H1 (cell line): ENCODE results near the gene NPTX1. TPM values are rescaled to one million over a fixed set of nuclear protein-coding genes. Genes with fewer than 3 reads are reported as not detected.

Experiments
- ASH2L ChIP-seq: fragments of 200-600, 300-600 bp; sonication (generic); IDR thresholded peaks from one replicate; pipeline ENCODE4 v1.7.1; 2017; ENCODE audit warnings: low read length
- FOSL1 ChIP-seq: IDR thresholded peaks from 2 replicates; pipeline ENCODE4 v1.6.1; 2011; ENCODE audit warnings: mild to moderate bottlenecking, low read depth, low read length, moderate library complexity; ENCODE audit not compliant: insufficient read depth
- KDM4A ChIP-seq: IDR thresholded peaks from one replicate; pipeline ENCODE4 v1.7.1; 2012; ENCODE audit warnings: low read depth, mild to moderate bottlenecking, moderate library complexity, low read length, inconsistent platforms; ENCODE audit not compliant: severe bottlenecking
- MAFK ChIP-seq: IDR thresholded peaks from 2 replicates; pipeline ENCODE4 v1.6.1; 2012; ENCODE audit warnings: low read depth, mild to moderate bottlenecking, improper control_type of control experiment, low read length
- NRF1 ChIP-seq: IDR thresholded peaks from 2 replicates; pipeline ENCODE4 v1.6.1; 2011; ENCODE audit warnings: mild to moderate bottlenecking, low read depth, low read length, improper control_type of control experiment
- ZNF274 ChIP-seq: IDR thresholded peaks from 2 replicates; pipeline ENCODE4 v1.7.0; 2012; ENCODE audit warnings: low read length, borderline replicate concordance; ENCODE audit errors: extremely low read depth
- polyA plus RNA-seq, 7 experiments: library from polyadenylated mRNA; depleted of rRNA in 3 of 7; stranded (reverse) in 5 of 7; unstranded in 2 of 7; fragments of >200 nt in 5 of 7; fragments of 200-250 nt in 2 of 7; gene quantifications; 1 replicate in 5 of 7; 2 replicates in 1 of 7; 4 replicates in 1 of 7; pipeline versions ENCODE4 v1.2.1 to v1.2.3, GENCODE V29; 2011 to 2013; ENCODE audit warnings: missing spikeins in 2 of 7, mixed read lengths in 2 of 7
- total RNA-seq: library from RNA; stranded (reverse); fragmentation: NEBNext Ultra II Directional; extraction: Animal tissue kit (Norgen Biotek cat#: 25700); gene quantifications from 2 replicates; pipeline ENCODE4 v1.2.1, GENCODE V29; 2021

NPTX1 gene
- total and polyA plus RNA-seq, 2 of the 8 experiments (the other 6 are each of a cell fraction or from before 2014, with no cell fraction given), result 12.0 to 17.9 TPM

DNA sequence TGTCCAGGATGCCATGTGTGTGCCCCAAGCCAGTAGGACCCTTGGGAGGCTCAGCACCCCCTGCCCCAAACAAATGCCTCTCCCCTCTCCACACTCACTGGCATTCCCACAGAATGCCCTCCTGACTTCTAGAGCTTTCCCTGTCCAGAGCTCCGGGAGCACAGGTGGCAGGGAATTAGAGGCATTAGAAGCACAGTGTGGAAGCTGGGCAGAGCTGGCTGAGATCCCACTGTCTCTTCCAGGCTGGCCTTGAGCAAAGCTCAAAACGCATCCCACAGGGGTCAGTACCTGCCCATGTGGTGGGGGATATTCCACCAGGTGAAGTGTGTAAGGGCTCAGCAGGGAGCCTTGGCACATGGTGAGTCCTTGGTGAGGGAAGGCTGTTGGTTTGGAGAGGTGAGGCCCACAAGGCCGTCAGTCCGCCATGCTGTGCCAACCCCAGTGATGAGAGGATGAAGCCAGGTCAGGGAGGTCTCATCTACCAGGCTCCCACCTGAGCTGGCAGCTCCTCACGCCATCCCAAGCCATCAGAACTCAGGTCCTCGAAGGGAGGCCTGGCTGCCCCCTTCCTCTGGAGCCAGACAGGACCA, 43.4 kb downstream of the NPTX1 start (continued):
- TF ChIP-seq MAFK (no peak), ZNF274 (no peak), NRF1 (no peak), FOSL1 (no peak), KDM4A (no peak), ASH2L (no peak)
